Keratinocyte (primary cell): ENCODE results near the gene PRKCE. TPM values are rescaled to one million over a fixed set of nuclear protein-coding genes. Genes with fewer than 3 reads are reported as not detected.

Experiments
- DNase-seq: peaks from one replicate; pipeline ENCODE4 v3.0.0-alpha.2; 2011; ENCODE audit warnings: low read depth, missing footprints, low spot score
- FAIRE-seq: peaks from 2 replicates; lab custom pipeline; 2011; peaks lifted over from hg19 to GRCh38; lab: Jason Lieb, UNC
- H2AFZ ChIP-seq: 2 replicates; pipeline ENCODE4 v1.6.0; 2012; ENCODE audit warnings: low read length, control low read depth, inconsistent platforms; ENCODE audit not compliant: control insufficient read depth
- H3K27ac ChIP-seq: 2 replicates; pipeline ENCODE4 v1.5.1; 2011; ENCODE audit warnings: low read length; ENCODE audit not compliant: control insufficient read depth, insufficient read depth
- H3K27me3 ChIP-seq: 3 replicates; pipeline ENCODE4 v1.6.0; 2011; ENCODE audit warnings: low read length; ENCODE audit not compliant: control insufficient read depth, insufficient read depth; ENCODE audit errors: extremely low read depth
- H3K36me3 ChIP-seq, 2 experiments: 2 replicates in 1 of 2; 3 replicates in 1 of 2; pipeline ENCODE4 v1.5.1; 2011; ENCODE audit warnings: low read length in 2 of 2, mild to moderate bottlenecking in 1 of 2; ENCODE audit not compliant: control insufficient read depth in 2 of 2, insufficient read depth in 2 of 2; ENCODE audit errors: extremely low read depth in 1 of 2
- H3K4me1 ChIP-seq: 3 replicates; pipeline ENCODE4 v1.5.1; 2011; ENCODE audit warnings: low read length; ENCODE audit not compliant: control insufficient read depth, insufficient read depth; ENCODE audit errors: extremely low read depth
- H3K4me2 ChIP-seq: 3 replicates; pipeline ENCODE4 v1.6.0; 2011; ENCODE audit warnings: low read depth, low read length; ENCODE audit not compliant: control insufficient read depth, insufficient read depth; ENCODE audit errors: extremely low read depth
- H3K4me3 ChIP-seq, 3 experiments: fragments of 200-600 bp in 1 of 3; sonication (generic) in 1 of 3; 2 replicates in 2 of 3; 3 replicates in 1 of 3; pipeline ENCODE4 v1.5.1; 2011 to 2016; ENCODE audit warnings: low read length in 3 of 3, mild to moderate bottlenecking in 3 of 3, control low read depth in 2 of 3, inconsistent platforms in 1 of 3, low read depth in 1 of 3, mixed read lengths in 1 of 3, mixed run types in 1 of 3, moderate library complexity in 1 of 3; ENCODE audit not compliant: control insufficient read depth in 2 of 3, insufficient read depth in 2 of 3; ENCODE audit errors: extremely low read depth in 1 of 3
- H3K79me2 ChIP-seq: 2 replicates; pipeline ENCODE4 v1.6.0; 2012; ENCODE audit warnings: low read length; ENCODE audit not compliant: control insufficient read depth, insufficient read depth
- H3K9ac ChIP-seq: 3 replicates; pipeline ENCODE4 v1.6.0; 2011; ENCODE audit warnings: low read length; ENCODE audit not compliant: control insufficient read depth, insufficient read depth; ENCODE audit errors: extremely low read depth
- H3K9me1 ChIP-seq: 3 replicates; pipeline ENCODE4 v1.6.0; 2011; ENCODE audit warnings: low read length; ENCODE audit not compliant: control insufficient read depth, insufficient read depth; ENCODE audit errors: extremely low read depth
- H3K9me3 ChIP-seq: 2 replicates; pipeline ENCODE4 v1.5.1; 2012; ENCODE audit warnings: low read depth, low read length; ENCODE audit not compliant: control insufficient read depth
- H4K20me1 ChIP-seq: 3 replicates; pipeline ENCODE4 v1.6.0; 2011; ENCODE audit warnings: low read length; ENCODE audit not compliant: control insufficient read depth, insufficient read depth; ENCODE audit errors: extremely low read depth
- CTCF ChIP-seq, 3 experiments: IDR thresholded peaks in 1 of 3; conservative IDR thresholded peaks in 1 of 3; optimal IDR thresholded peaks in 1 of 3; 2 replicates in 2 of 3; 3 replicates in 1 of 3; pipeline versions ENCODE3 to v1.5.1; 2011; ENCODE audit warnings: low read length in 3 of 3, mild to moderate bottlenecking in 3 of 3, moderate library complexity in 2 of 3, control low read depth in 1 of 3, inconsistent platforms in 1 of 3; ENCODE audit not compliant: insufficient read depth in 2 of 3; ENCODE audit errors: extremely low read depth in 1 of 3
- EZH2 ChIP-seq: IDR thresholded peaks from one replicate; pipeline ENCODE4 v1.6.1; 2012; ENCODE audit warnings: inconsistent platforms, mild to moderate bottlenecking, low read length, moderate library complexity
- dilution Hi-C: fragments of 300-500 bp; cut with MboI; formaldehyde crosslinking; loops from one replicate; pipeline ENCODE4 v1.7.0; 2020; ENCODE audit warnings: low sequenced_read_pairs; ENCODE audit not compliant: extremely low pct_ligation_motif_present
- polyA plus RNA-seq, 5 experiments: library from polyadenylated mRNA; depleted of rRNA in 3 of 5; stranded (reverse) in 3 of 5; stranded (forward) in 1 of 5; unstranded in 1 of 5; fragments of >200 nt; gene quantifications; 1 replicate in 1 of 5; 2 replicates in 3 of 5; 3 replicates in 1 of 5; pipeline versions ENCODE4 v1.2.1 to v1.2.3, GENCODE V29; 2011 to 2012; ENCODE audit warnings: missing spikeins in 2 of 5, low read depth in 1 of 5, low replicate concordance in 1 of 5

PRKCE gene
- polyA plus RNA-seq, 1 donor (not counting 4 experiments of a cell fraction or from before 2014, with no cell fraction given), result 2.0 TPM

- dilution Hi-C loops, result no loop called here
- no peaks in the 10 kb centered on the region for H4K20me1 ChIP-seq
- DNase-seq, result no peak
- no peak overlapping the region for H3K9ac ChIP-seq
- no peak for FAIRE-seq
- no peak overlapping the region for H3K4me3 ChIP-seq
- no peaks in the 10 kb centered on the region for H3K9me1 ChIP-seq
- H2AFZ ChIP-seq, result no peak overlapping the region
- H3K4me2 ChIP-seq, result no peak overlapping the region
- H3K9me3 ChIP-seq, result no peaks in the 10 kb centered on the region
- TF ChIP-seq CTCF (optimal IDR thresholded peaks at IDR 0.05 in 1 of 3, IDR thresholded peaks at IDR 0.05 in 1 of 3, conservative IDR thresholded peaks at IDR 0.05 in 1 of 3; ENCODE audit: extremely low read depth in 1 of 3, insufficient read depth in 2 of 3, low read length in 3 of 3) (no peak), EZH2 (no peak)
- no peaks in the 10 kb centered on the region for H3K36me3 ChIP-seq
- no peak overlapping the region for H3K27ac ChIP-seq
- H3K4me1 ChIP-seq, result no peaks in the 10 kb centered on the region
- H3K79me2 ChIP-seq, result no peaks in the 10 kb centered on the region
- H3K27me3 ChIP-seq, result no peaks in the 10 kb centered on the region
Observed at GRCh38 chr2:45706033-45706432, 54.6 kb downstream of the PRKCE start.

- Histone ChIP-seq H3K4me1 (no peaks in the 10 kb centered on the region), H3K4me3 (no peak overlapping the region), H2AFZ (no peak overlapping the region), H3K27me3 (no peaks in the 10 kb centered on the region), H3K9me1 (no peaks in the 10 kb centered on the region), H3K79me2 (no peaks in the 10 kb centered on the region), H3K9me3 (no peaks in the 10 kb centered on the region), H3K4me2 (no peak overlapping the region), H3K36me3 (no peaks in the 10 kb centered on the region), H3K27ac (no peak overlapping the region), H4K20me1 (no peaks in the 10 kb centered on the region), H3K9ac (no peak overlapping the region)
- DNase-seq (no peak), FAIRE-seq (no peak)
- no peak for TF ChIP-seq CTCF (optimal IDR thresholded peaks at IDR 0.05 in 1 of 3, IDR thresholded peaks at IDR 0.05 in 1 of 3, conservative IDR thresholded peaks at IDR 0.05 in 1 of 3; ENCODE audit: extremely low read depth in 1 of 3, insufficient read depth in 2 of 3, low read length in 3 of 3)
- dilution Hi-C loops, result no loop called here
Observed at GRCh38 chr2:45707006-45707405, 55.5 kb downstream of the PRKCE start.
